ENCODE data around the gene FAM131C. TPM values are rescaled to one million over a fixed set of nuclear protein-coding genes. Genes with fewer than 3 reads are reported as not detected.

The FAM131C gene
- total RNA-seq, 1 experiment from 2014 or later = 2.1 TPM

GRCh38 chr1:16087733-16088132 is 14.3 kb upstream of the FAM131C start:
- Histone ChIP-seq H3K36me3 (no peaks in the 10 kb centered on the region), H3K9me3 (no peaks in the 10 kb centered on the region), H3K4me3 (no peak overlapping the region), H3K27me3 (no peaks in the 10 kb centered on the region)
- no peak for DNase-seq

GRCh38 chr1:16085522-16085921 is 12.1 kb upstream of the FAM131C start:
- no peaks in the 10 kb centered on the region for H3K27me3 ChIP-seq
- H3K4me3 ChIP-seq = no peak overlapping the region
- DNase-seq = no peak
- H3K36me3 ChIP-seq = no peaks in the 10 kb centered on the region
- H3K9me3 ChIP-seq = no peaks in the 10 kb centered on the region

- Histone ChIP-seq H3K4me3 (no peak overlapping the region), H3K36me3 (no peaks in the 10 kb centered on the region), H3K27me3 (no peaks in the 10 kb centered on the region), H3K9me3 (no peaks in the 10 kb centered on the region)
- no peak for DNase-seq
Observed at GRCh38 chr1:16083486-16083885, 10.0 kb upstream of the FAM131C start.

GRCh38 chr1:16082283-16083038 is 9.0 kb upstream of the FAM131C start:
- Histone ChIP-seq H3K4me3 (no peak overlapping the region), H3K9me3 (no peaks in the 10 kb centered on the region), H3K36me3 (no peaks in the 10 kb centered on the region), H3K27me3 (no peaks in the 10 kb centered on the region)
- DNase-seq = peak; percentile 62

GRCh38 chr1:16081636-16082035 is 8.2 kb upstream of the FAM131C start:
- no peak for DNase-seq
- no peaks in the 10 kb centered on the region for H3K9me3 ChIP-seq
- H3K27me3 ChIP-seq = no peaks in the 10 kb centered on the region
- H3K36me3 ChIP-seq = no peaks in the 10 kb centered on the region
- no peak overlapping the region for H3K4me3 ChIP-seq

- no peak for DNase-seq
- Histone ChIP-seq H3K4me3 (no peak overlapping the region), H3K9me3 (no peaks in the 10 kb centered on the region), H3K36me3 (no peaks in the 10 kb centered on the region), H3K27me3 (no peaks in the 10 kb centered on the region)
Observed at GRCh38 chr1:16080422-16081150, 7.1 kb upstream of the FAM131C start.

GRCh38 chr1:16078925-16079656 is 5.6 kb upstream of the FAM131C start:
- Histone ChIP-seq H3K27me3 (no peaks in the 10 kb centered on the region), H3K36me3 (no peaks in the 10 kb centered on the region), H3K9me3 (no peaks in the 10 kb centered on the region), H3K4me3 (no peak overlapping the region)
- DNase-seq = peak; percentile 71

- Histone ChIP-seq H3K4me3 (no peak overlapping the region), H3K9me3 (no peaks in the 10 kb centered on the region), H3K27me3 (no peaks in the 10 kb centered on the region), H3K36me3 (no peaks in the 10 kb centered on the region)
- peak; percentile 17 for DNase-seq
Observed at GRCh38 chr1:16077406-16078245, 4.2 kb upstream of the FAM131C start.

- Histone ChIP-seq H3K9me3 (no peaks in the 10 kb centered on the region), H3K27me3 (no peaks in the 10 kb centered on the region), H3K4me3 (no peak overlapping the region), H3K36me3 (no peaks in the 10 kb centered on the region)
- DNase-seq = peak; percentile 88
Observed at GRCh38 chr1:16076865-16077238, 3.4 kb upstream of the FAM131C start.

GRCh38 chr1:16076031-16076864 is 2.8 kb upstream of the FAM131C start:
- Histone ChIP-seq H3K36me3 (no peaks in the 10 kb centered on the region), H3K27me3 (no peaks in the 10 kb centered on the region), H3K9me3 (no peaks in the 10 kb centered on the region), H3K4me3 (no peak overlapping the region)
- peak; percentile 86 for DNase-seq

- no peak overlapping the region for H3K4me3 ChIP-seq
- H3K36me3 ChIP-seq = no peaks in the 10 kb centered on the region
- H3K27me3 ChIP-seq = no peaks in the 10 kb centered on the region
- peak; percentile 94 for DNase-seq
- H3K9me3 ChIP-seq = no peaks in the 10 kb centered on the region
Observed at GRCh38 chr1:16075337-16076030, 2.0 kb upstream of the FAM131C start.

GRCh38 chr1:16074217-16074616 is 766 bp upstream of the FAM131C start:
- Histone ChIP-seq H3K27me3 (no peaks in the 10 kb centered on the region), H3K4me3 (no peak overlapping the region), H3K36me3 (no peaks in the 10 kb centered on the region), H3K9me3 (no peaks in the 10 kb centered on the region)
- no peak for DNase-seq

- H3K9me3 ChIP-seq = no peaks in the 10 kb centered on the region
- no peaks in the 10 kb centered on the region for H3K36me3 ChIP-seq
- H3K4me3 ChIP-seq = peak overlapping the region; percentile 27; the same call in 1 of the 2 replicates
- no peaks in the 10 kb centered on the region for H3K27me3 ChIP-seq
- peak; percentile 9 for DNase-seq
Observed at GRCh38 chr1:16072616-16073484, 601 bp downstream of the FAM131C start.

- H3K27me3 ChIP-seq = no peaks in the 10 kb centered on the region
- no peaks in the 10 kb centered on the region for H3K9me3 ChIP-seq
- no peak for DNase-seq
- H3K4me3 ChIP-seq = no peak overlapping the region
- no peaks in the 10 kb centered on the region for H3K36me3 ChIP-seq
Observed at GRCh38 chr1:16072095-16072494, 1.4 kb downstream of the FAM131C start.

Data from MG63 (cell line).